ENCODE data around the gene SARDH.

The SARDH gene

GRCh38 chr9:133684121-133684935, 53.8 kb downstream of the SARDH start:
- H3K4me1 ChIP-seq (ENCODE audit: control insufficient read depth, insufficient read depth, low read length), result no peaks in the 10 kb centered on the region
- TF ChIP-seq ZFP37 (tag by site-specific recombination; IDR thresholded peaks at IDR 0.05) (no peak), ZNF155 (tag by site-specific recombination; IDR thresholded peaks at IDR 0.05) (no peak), ZSCAN18 (tag by site-specific recombination; IDR thresholded peaks at IDR 0.05) (no peak), ZNF112 (tag by site-specific recombination; IDR thresholded peaks at IDR 0.05) (no peak), KLF10 (tag by site-specific recombination; IDR thresholded peaks at IDR 0.05) (no peak), ZNF837 (tag by site-specific recombination; IDR thresholded peaks at IDR 0.05) (no peak), ZNF416 (tag by site-specific recombination; IDR thresholded peaks at IDR 0.05) (no peak), ZNF623 (tag by site-specific recombination; IDR thresholded peaks at IDR 0.05) (no peak), ZNF747 (tag by site-specific recombination; IDR thresholded peaks at IDR 0.05) (no peak)
- ChIA-PET POLR2A (no interaction called here), CTCF (no interaction called here)
- H3K36me3 ChIP-seq (ENCODE audit: control insufficient read depth in 2 of 2, insufficient read depth in 1 of 2, low read length in 2 of 2), result no peaks in the 10 kb centered on the region
- no peak overlapping the region for H3K4me3 ChIP-seq (ENCODE audit: low read depth, low read length)
- H3K9me3 ChIP-seq (ENCODE audit: control insufficient read depth, insufficient read depth, low read depth, low read length), result no peaks in the 10 kb centered on the region
- no peak overlapping the region for H3K27ac ChIP-seq (ENCODE audit: extremely low read depth, low read depth, low read length)

GRCh38 chr9:133683586-133684120, 54.5 kb downstream of the SARDH start:
- Histone ChIP-seq H3K9me3 (ENCODE audit: control insufficient read depth, insufficient read depth, low read depth, low read length) (no peaks in the 10 kb centered on the region), H3K4me3 (ENCODE audit: low read depth, low read length) (no peak overlapping the region), H3K4me1 (ENCODE audit: control insufficient read depth, insufficient read depth, low read length) (no peaks in the 10 kb centered on the region), H3K27ac (ENCODE audit: extremely low read depth, low read depth, low read length) (no peak overlapping the region), H3K36me3 (ENCODE audit: control insufficient read depth in 2 of 2, insufficient read depth in 1 of 2, low read length in 2 of 2) (no peaks in the 10 kb centered on the region)
- POLR2A ChIA-PET, result no interaction called here
- CTCF ChIA-PET, result interaction anchor here (1.3 kb wide), 1 partner anchor 150 kb away, joined by 4 read pairs; no protein-coding TSS in a partner anchor
- TF ChIP-seq ZNF768 (tag by site-specific recombination; IDR thresholded peaks at IDR 0.05) (0 out of 2 replicates have a peak, but pooled peaks have one; percentile 10), ZSCAN5A (tag by site-specific recombination; IDR thresholded peaks at IDR 0.05) (no peak)

GRCh38 chr9:133682818-133683585, 55.1 kb downstream of the SARDH start:
- no peaks in the 10 kb centered on the region for H3K9me3 ChIP-seq (ENCODE audit: control insufficient read depth, insufficient read depth, low read depth, low read length)
- CTCF ChIA-PET, result interaction anchor here (0.7 to 1.3 kb wide), 3 partner anchors 59 to 266 kb away, joined by 3 to 4 read pairs (median 4); no protein-coding TSS in a partner anchor
- POLR2A ChIA-PET, result no interaction called here
- TF ChIP-seq ZNF707 (tag by site-specific recombination; IDR thresholded peaks at IDR 0.05) (no peak), ZNF837 (tag by site-specific recombination; IDR thresholded peaks at IDR 0.05) (no peak), ZNF223 (tag by site-specific recombination; IDR thresholded peaks at IDR 0.05) (no peak), ZNF404 (tag by site-specific recombination; IDR thresholded peaks at IDR 0.05) (no peak), GLIS1 (tag by site-specific recombination; IDR thresholded peaks at IDR 0.05) (no peak), KLF1 (tag by site-specific recombination; IDR thresholded peaks at IDR 0.05) (no peak), ZNF114 (tag by site-specific recombination; IDR thresholded peaks at IDR 0.05) (no peak), ZNF248 (tag by site-specific recombination; IDR thresholded peaks at IDR 0.05) (no peak)
- no peak overlapping the region for H3K4me3 ChIP-seq (ENCODE audit: low read depth, low read length)
- H3K4me1 ChIP-seq (ENCODE audit: control insufficient read depth, insufficient read depth, low read length), result no peaks in the 10 kb centered on the region
- no peak overlapping the region for H3K27ac ChIP-seq (ENCODE audit: extremely low read depth, low read depth, low read length)
- H3K36me3 ChIP-seq (ENCODE audit: control insufficient read depth in 2 of 2, insufficient read depth in 1 of 2, low read length in 2 of 2), result no peaks in the 10 kb centered on the region

Measured in HEK293 (cell line).